ENCODE data around the gene POLR3C.

- TF ChIP-seq CTCF (IDR thresholded peaks at IDR 0.05; ENCODE audit: low read depth, low read length) (no peak), EZH2phosphoT487 (IDR thresholded peaks at IDR 0.05; ENCODE audit: low read depth) (no peak)
Measured at GRCh38 chr1:145782272-145783099, 41.5 kb upstream of the POLR3C start.

Data from OCI-LY3 (cell line).